HepG2 (cell line): ENCODE measurements around the gene ASH1L. TPM values are rescaled to one million over a fixed set of nuclear protein-coding genes. Genes with fewer than 3 reads are reported as not detected.

Experiments used
- CHD2 ChIP-seq: IDR thresholded peaks from 2 replicates; pipeline ENCODE4 v1.6.1; 2011; ENCODE audit warnings: low read depth, low read length, improper control_type of control experiment
- DZIP1 ChIP-seq: sonication (generic); formaldehyde crosslinking; IDR thresholded peaks from 2 replicates; pipeline ENCODE4 v1.5.0; 2020; ENCODE audit warnings: mild to moderate bottlenecking, missing genetic modification reagents
- ETS1 ChIP-seq: sonication (generic); formaldehyde crosslinking; IDR thresholded peaks from 2 replicates; pipeline ENCODE4 v1.4.0; 2020; ENCODE audit warnings: missing genetic modification reagents
- ETV6 ChIP-seq: sonication (generic); formaldehyde crosslinking; conservative IDR thresholded peaks from 2 replicates; pipeline ENCODE4 v1.4.0; 2020; ENCODE audit warnings: missing genetic modification reagents
- GABPB1 ChIP-seq: IDR thresholded peaks from 2 replicates; pipeline ENCODE4 v1.6.1; 2016; ENCODE audit warnings: mild to moderate bottlenecking, missing genetic modification reagents, moderate library complexity, missing compliant biosample characterization
- HOXA5 ChIP-seq: sonication (generic); formaldehyde crosslinking; IDR thresholded peaks from 2 replicates; pipeline ENCODE4 v1.4.0; 2020; ENCODE audit warnings: missing genetic modification reagents
- LRRFIP1 ChIP-seq: sonication (generic); formaldehyde crosslinking; conservative IDR thresholded peaks from 2 replicates; pipeline ENCODE4 v1.4.0; 2020; ENCODE audit warnings: missing genetic modification reagents
- PPARG ChIP-seq: conservative IDR thresholded peaks from 2 replicates; pipeline ENCODE4 v1.6.1; 2016; ENCODE audit warnings: missing biosample characterization, missing genetic modification reagents
- SAFB2 ChIP-seq: sonication (generic); formaldehyde crosslinking; IDR thresholded peaks from 2 replicates; pipeline ENCODE4 v1.5.1; 2020; ENCODE audit warnings: missing genetic modification reagents, low read depth, mild to moderate bottlenecking, borderline replicate concordance
- SALL2 ChIP-seq: sonication (generic); formaldehyde crosslinking; IDR thresholded peaks from 2 replicates; pipeline ENCODE4 v1.8.1; 2023; ENCODE audit warnings: mild to moderate bottlenecking, missing genetic modification reagents, inconsistent platforms
- TBL1XR1 ChIP-seq: fragments of 150-350 bp; IDR thresholded peaks from 2 replicates; pipeline ENCODE4 v1.6.1; 2014; ENCODE audit warnings: borderline replicate concordance, low read length; ENCODE audit not compliant: partially characterized antibody
- TBP ChIP-seq: sonication (generic); formaldehyde crosslinking; IDR thresholded peaks from 2 replicates; pipeline ENCODE4 v1.5.0; 2020; ENCODE audit warnings: missing genetic modification reagents
- WIZ ChIP-seq: sonication (generic); formaldehyde crosslinking; IDR thresholded peaks from 2 replicates; pipeline ENCODE4 v1.5.1; 2020; ENCODE audit warnings: mild to moderate bottlenecking, missing genetic modification reagents
- ZFP37 ChIP-seq: sonication (generic); formaldehyde crosslinking; IDR thresholded peaks from 2 replicates; pipeline ENCODE4 v1.4.0; 2020; ENCODE audit warnings: missing genetic modification reagents, borderline replicate concordance
- ZNF253 ChIP-seq: sonication (generic); formaldehyde crosslinking; IDR thresholded peaks from 2 replicates; pipeline ENCODE4 v1.8.0; 2022; ENCODE audit warnings: mild to moderate bottlenecking, missing genetic modification reagents, borderline replicate concordance
- ZNF598 ChIP-seq: sonication (generic); formaldehyde crosslinking; IDR thresholded peaks from 2 replicates; pipeline ENCODE4 v1.5.1; 2020; ENCODE audit warnings: mild to moderate bottlenecking, missing genetic modification reagents, borderline replicate concordance
- ZNF800 ChIP-seq: sonication (generic); formaldehyde crosslinking; IDR thresholded peaks from 2 replicates; pipeline ENCODE4 v1.4.0; 2020; ENCODE audit warnings: missing genetic modification reagents
- polyA plus RNA-seq, 8 experiments: library from polyadenylated mRNA; depleted of rRNA in 3 of 8; stranded (reverse) in 7 of 8; unstranded in 1 of 8; fragments of >200 nt; fragmentation: Illumina TruSeq in 4 of 8; extraction: Trizol in 4 of 8; gene quantifications; 2 replicates each; pipeline versions ENCODE4 v1.2.1 to v1.2.3, GENCODE V29; 2011 to 2016; ENCODE audit warnings: low read depth in 4 of 8, missing spikeins in 1 of 8, mixed read lengths in 1 of 8; ENCODE audit not compliant: insufficient read depth in 1 of 8
- total RNA-seq, 5 experiments: library from RNA; depleted of rRNA; stranded (reverse); fragments of >200 nt; fragmentation: Illumina TruSeq; extraction: Trizol; gene quantifications; 2 replicates each; pipeline ENCODE4 v1.2.3, GENCODE V29; 2016; ENCODE audit warnings: low read depth in 1 of 5
- TF ChIP-seq, protein P1 (sequence below): sonication (generic); formaldehyde crosslinking; IDR thresholded peaks from 2 replicates; pipeline ENCODE4 v1.4.0; 2020; ENCODE audit warnings: mild to moderate bottlenecking, low read depth, missing genetic modification reagents

ASH1L gene
- total and polyA plus RNA-seq, 2 of the 13 experiments (the other 11 are each of a cell fraction or from before 2014, with no cell fraction given) = 10.2 to 15.3 TPM

GRCh38 chr1:155300553-155301329 lies 261.9 kb downstream of the ASH1L start (continued):
- TF ChIP-seq SALL2 (CRISPR knock-in tag) = peak; percentile 73
- no peak for TF ChIP-seq ZNF253 (CRISPR knock-in tag)
- TF ChIP-seq, protein P1, sequence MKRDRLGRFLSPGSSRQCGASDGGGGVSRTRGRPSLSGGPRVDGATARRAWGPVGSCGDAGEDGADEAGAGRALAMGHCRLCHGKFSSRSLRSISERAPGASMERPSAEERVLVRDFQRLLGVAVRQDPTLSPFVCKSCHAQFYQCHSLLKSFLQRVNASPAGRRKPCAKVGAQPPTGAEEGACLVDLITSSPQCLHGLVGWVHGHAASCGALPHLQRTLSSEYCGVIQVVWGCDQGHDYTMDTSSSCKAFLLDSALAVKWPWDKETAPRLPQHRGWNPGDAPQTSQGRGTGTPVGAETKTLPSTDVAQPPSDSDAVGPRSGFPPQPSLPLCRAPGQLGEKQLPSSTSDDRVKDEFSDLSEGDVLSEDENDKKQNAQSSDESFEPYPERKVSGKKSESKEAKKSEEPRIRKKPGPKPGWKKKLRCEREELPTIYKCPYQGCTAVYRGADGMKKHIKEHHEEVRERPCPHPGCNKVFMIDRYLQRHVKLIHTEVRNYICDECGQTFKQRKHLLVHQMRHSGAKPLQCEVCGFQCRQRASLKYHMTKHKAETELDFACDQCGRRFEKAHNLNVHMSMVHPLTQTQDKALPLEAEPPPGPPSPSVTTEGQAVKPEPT (CRISPR knock-in tag) = peak; percentile 93
- no peak for TF ChIP-seq TBL1XR1
- TF ChIP-seq LRRFIP1 (CRISPR knock-in tag) = no peak
- peak; percentile 91; the same call in 1 of the 2 replicates for TF ChIP-seq ZFP37 (CRISPR knock-in tag)
- peak; percentile 91; the same call in 1 of the 2 replicates for TF ChIP-seq ZNF598 (CRISPR knock-in tag)
- TF ChIP-seq ETS1 (CRISPR knock-in tag) = no peak
- TF ChIP-seq CHD2 = no peak
- peak; percentile 86 for TF ChIP-seq PPARG (CRISPR knock-in tag)
- TF ChIP-seq GABPB1 (CRISPR knock-in tag) = peak; percentile 21; the same call in 1 of the 2 replicates
- TF ChIP-seq HOXA5 = peak; percentile 83; the same call in 1 of the 2 replicates
- peak; percentile 76; the same call in 1 of the 2 replicates for TF ChIP-seq ZNF800 (CRISPR knock-in tag)
- no peak for TF ChIP-seq TBP (CRISPR knock-in tag)
- no peak for TF ChIP-seq DZIP1 (CRISPR knock-in tag)
- TF ChIP-seq WIZ = peak; percentile 91
- TF ChIP-seq ETV6 (CRISPR knock-in tag) = no peak
- no peak; the same call in 1 of the 2 replicates for TF ChIP-seq SAFB2 (CRISPR knock-in tag)
